Measurements from ENCODE around the gene TMEM220. TPM values are rescaled to one million over a fixed set of nuclear protein-coding genes. Genes with fewer than 3 reads are reported as not detected.

Gene TMEM220
- total and polyA plus RNA-seq, 7 experiments from 2014 or later: 0.65 to 8.4 (median 5.4) TPM

DNA sequence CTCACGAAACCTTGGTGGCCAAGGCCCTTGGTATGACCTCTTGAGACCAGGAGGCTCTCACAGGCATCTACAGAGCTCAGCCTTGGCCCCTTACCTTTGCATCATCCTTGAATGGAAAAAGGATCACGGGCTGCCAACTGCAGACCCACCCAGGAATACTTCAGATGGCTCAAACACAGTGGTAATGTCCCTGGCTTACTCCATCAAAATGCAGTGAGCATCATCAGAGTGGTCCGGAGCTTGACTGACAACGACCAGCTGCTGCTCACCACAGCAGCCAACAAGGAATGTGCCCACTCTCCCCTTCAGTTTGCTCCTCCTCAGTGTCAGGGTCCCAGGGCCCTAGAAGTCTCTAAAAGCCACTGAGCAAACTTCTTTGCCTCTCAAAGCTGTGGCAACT, 55.1 kb downstream of the TMEM220 start:
- Histone ChIP-seq H3K36me3 (ENCODE audit: control insufficient read depth in 2 of 3, insufficient read depth in 3 of 3, low read length in 3 of 3) (peaks cover 0 to 44% (median 12%) of the 10 kb centered on the region in 3 experiments), H3K27me3 (ENCODE audit: control insufficient read depth in 2 of 2, insufficient read depth in 2 of 2, low read length in 2 of 2) (no peaks in the 10 kb centered on the region), H3K4me1 (ENCODE audit: control insufficient read depth in 2 of 2, insufficient read depth in 2 of 2, low read length in 2 of 2) (no peaks in the 10 kb centered on the region), H3K9me3 (ENCODE audit: control insufficient read depth in 2 of 3, low read length in 3 of 3) (no peaks in the 10 kb centered on the region), H3K4me3 (ENCODE audit: low read length) (no peak overlapping the region), H3K27ac (ENCODE audit: low read depth, low read length) (no peak overlapping the region)
- intact Hi-C loops (cut with micrococcal nuclease): no loop called here
- Mint-ChIP-seq H3K4me1 (peaks cover 0 to 5% (median 0%) of the 10 kb centered on the region in 7 donors), H3K9me3 (no peaks in the 10 kb centered on the region), H3K27ac (peak overlapping the region in 1 of 9 donors; percentile 88), H3K4me3 (no peak overlapping the region), H3K27me3 (no peaks in the 10 kb centered on the region), H3K36me3 (peaks cover 0 to 30% (median 15%) of the 10 kb centered on the region in 5 donors)
- no peak for DNase-seq
- CTCF ChIA-PET: no interaction called here
- ATAC-seq: no peak
- POLR2A ChIA-PET: no interaction called here

- Histone ChIP-seq H3K36me3 (ENCODE audit: control insufficient read depth in 2 of 3, insufficient read depth in 3 of 3, low read length in 3 of 3) (peaks cover 0 to 32% (median 12%) of the 10 kb centered on the region in 3 experiments), H3K4me3 (ENCODE audit: low read length) (no peak overlapping the region), H3K27me3 (ENCODE audit: control insufficient read depth in 2 of 2, insufficient read depth in 2 of 2, low read length in 2 of 2) (no peaks in the 10 kb centered on the region), H3K27ac (ENCODE audit: low read depth, low read length) (no peak overlapping the region), H3K4me1 (ENCODE audit: control insufficient read depth in 2 of 2, insufficient read depth in 2 of 2, low read length in 2 of 2) (no peaks in the 10 kb centered on the region), H3K9me3 (ENCODE audit: control insufficient read depth in 2 of 3, low read length in 3 of 3) (no peaks in the 10 kb centered on the region)
- intact Hi-C loops (cut with micrococcal nuclease): no loop called here
- DNase-seq (no peak), ATAC-seq (no peak)
- Mint-ChIP-seq H3K27me3 (no peaks in the 10 kb centered on the region), H3K36me3 (peaks cover 0 to 23% (median 9%) of the 10 kb centered on the region in 5 donors), H3K27ac (no peak overlapping the region), H3K4me3 (no peak overlapping the region), H3K9me3 (no peaks in the 10 kb centered on the region), H3K4me1 (peaks cover 0 to 5% (median 0%) of the 10 kb centered on the region in 7 donors)
- POLR2A ChIA-PET: interaction anchor here (0.7 kb wide), 1 partner anchor 59 kb away, joined by 4 read pairs; no protein-coding TSS in a partner anchor
- CTCF ChIA-PET: interaction anchor here (0.6 kb wide), 1 partner anchor 87 kb away, joined by 4 read pairs; no protein-coding TSS in a partner anchor
Observed at GRCh38 chr17:10673312-10673711, 56.5 kb downstream of the TMEM220 start.

- no peaks in the 10 kb centered on the region for H3K27me3 Mint-ChIP-seq
- no peaks in the 10 kb centered on the region for H3K9me3 Mint-ChIP-seq
- Histone ChIP-seq H3K27me3 (ENCODE audit: control insufficient read depth in 2 of 2, insufficient read depth in 2 of 2, low read length in 2 of 2) (no peaks in the 10 kb centered on the region), H3K9me3 (ENCODE audit: control insufficient read depth in 2 of 3, low read length in 3 of 3) (no peaks in the 10 kb centered on the region), H3K27ac (ENCODE audit: low read depth, low read length) (no peak overlapping the region), H3K36me3 (ENCODE audit: control insufficient read depth in 2 of 3, insufficient read depth in 3 of 3, low read length in 3 of 3) (peaks cover 0 to 3% (median 0%) of the 10 kb centered on the region in 3 experiments), H3K4me3 (ENCODE audit: low read length) (no peak overlapping the region), H3K4me1 (ENCODE audit: control insufficient read depth in 2 of 2, insufficient read depth in 2 of 2, low read length in 2 of 2) (no peaks in the 10 kb centered on the region)
- POLR2A ChIA-PET: no interaction called here
- H3K27ac Mint-ChIP-seq: no peak overlapping the region
- H3K4me1 Mint-ChIP-seq: no peaks in the 10 kb centered on the region
- intact Hi-C loops (cut with micrococcal nuclease): no loop called here
- ATAC-seq: no peak
- no peak for DNase-seq
- CTCF ChIA-PET: no interaction called here
- H3K4me3 Mint-ChIP-seq: no peak overlapping the region
- peaks cover 0 to 20% (median 8%) of the 10 kb centered on the region in 5 donors for H3K36me3 Mint-ChIP-seq
Observed at GRCh38 chr17:10668775-10669174, 61.0 kb downstream of the TMEM220 start.

DNA sequence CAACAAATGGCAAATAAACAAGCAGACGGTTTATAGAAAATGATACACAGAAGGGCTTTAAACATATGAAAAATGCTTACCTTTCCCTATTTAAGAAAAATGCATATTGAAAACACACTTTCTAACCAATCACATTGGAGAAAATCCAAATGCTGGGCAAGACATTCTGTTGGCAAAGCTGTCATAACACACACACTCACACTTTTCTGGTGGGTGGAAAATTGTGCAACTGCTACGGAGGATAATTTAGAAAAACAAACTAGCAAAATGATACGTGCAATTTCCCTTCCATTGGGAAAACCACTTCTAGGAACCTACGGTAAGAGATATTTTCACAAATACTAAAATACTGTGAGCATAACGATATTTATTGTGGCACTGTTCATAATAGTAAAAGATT, 62.9 kb downstream of the TMEM220 start:
- H3K27ac Mint-ChIP-seq: no peak overlapping the region
- Histone ChIP-seq H3K4me1 (ENCODE audit: control insufficient read depth in 2 of 2, insufficient read depth in 2 of 2, low read length in 2 of 2) (no peaks in the 10 kb centered on the region), H3K27ac (ENCODE audit: low read depth, low read length) (no peak overlapping the region), H3K27me3 (ENCODE audit: control insufficient read depth in 2 of 2, insufficient read depth in 2 of 2, low read length in 2 of 2) (no peaks in the 10 kb centered on the region), H3K9me3 (ENCODE audit: control insufficient read depth in 2 of 3, low read length in 3 of 3) (no peaks in the 10 kb centered on the region), H3K36me3 (ENCODE audit: control insufficient read depth in 2 of 3, insufficient read depth in 3 of 3, low read length in 3 of 3) (no peaks in the 10 kb centered on the region), H3K4me3 (ENCODE audit: low read length) (no peak overlapping the region)
- H3K36me3 Mint-ChIP-seq: peaks cover 0 to 25% (median 9%) of the 10 kb centered on the region in 5 donors
- no peak overlapping the region for H3K4me3 Mint-ChIP-seq
- ATAC-seq (no peak), DNase-seq (no peak)
- ChIA-PET POLR2A (no interaction called here), CTCF (interaction anchor here (0.7 kb wide), 1 partner anchor 9 kb away, joined by 3 read pairs; no protein-coding TSS in a partner anchor)
- H3K4me1 Mint-ChIP-seq: no peaks in the 10 kb centered on the region
- no peaks in the 10 kb centered on the region for H3K9me3 Mint-ChIP-seq
- intact Hi-C loops (cut with micrococcal nuclease): no loop called here
- no peaks in the 10 kb centered on the region for H3K27me3 Mint-ChIP-seq

- Histone ChIP-seq H3K36me3 (ENCODE audit: control insufficient read depth in 2 of 3, insufficient read depth in 3 of 3, low read length in 3 of 3) (peaks cover 0 to 4% (median 0%) of the 10 kb centered on the region in 3 experiments), H3K4me3 (ENCODE audit: low read length) (no peak overlapping the region), H3K27ac (ENCODE audit: low read depth, low read length) (no peak overlapping the region), H3K4me1 (ENCODE audit: control insufficient read depth in 2 of 2, insufficient read depth in 2 of 2, low read length in 2 of 2) (no peaks in the 10 kb centered on the region), H3K27me3 (ENCODE audit: control insufficient read depth in 2 of 2, insufficient read depth in 2 of 2, low read length in 2 of 2) (no peaks in the 10 kb centered on the region), H3K9me3 (ENCODE audit: control insufficient read depth in 2 of 3, low read length in 3 of 3) (no peaks in the 10 kb centered on the region)
- Mint-ChIP-seq H3K27ac (peak overlapping the region in 2 of 9 donors; percentile 11 to 18), H3K4me1 (no peaks in the 10 kb centered on the region), H3K4me3 (no peak overlapping the region), H3K36me3 (peaks cover 0 to 35% (median 10%) of the 10 kb centered on the region in 5 donors), H3K27me3 (no peaks in the 10 kb centered on the region), H3K9me3 (no peaks in the 10 kb centered on the region)
- intact Hi-C loops (cut with micrococcal nuclease): no loop called here
- POLR2A ChIA-PET: no interaction called here
- CTCF ChIA-PET: interaction anchor here (1.1 kb wide), 1 partner anchor 34 kb away, joined by 3 read pairs; no protein-coding TSS in a partner anchor
- no peak for DNase-seq
- ATAC-seq: no peak
Observed at GRCh38 chr17:10664571-10664970, 65.3 kb downstream of the TMEM220 start.

Other genes with a start within 250 kb of the TMEM220 start
- gene MYH1, start 211.5 kb downstream of the TMEM220 start, total RNA-seq: not detected
- not detected for gene MYH1, start 211.5 kb downstream of the TMEM220 start, polyA plus RNA-seq
- gene MYH2, start 180.4 kb downstream of the TMEM220 start, total RNA-seq: not detected
- gene MYH2, start 180.4 kb downstream of the TMEM220 start, polyA plus RNA-seq: not detected
- 10 to 100 TPM in 2 of 5 experiments, 1 to 10 TPM in 3; 5.9 to 20.5 (median 7.6) TPM for gene MYH3, start 72.7 kb downstream of the TMEM220 start, total RNA-seq
- 1 to 10 TPM in 1 of 2 donors, under 1 TPM in 1; 0.38 to 1.8 TPM for gene MYH3, start 72.7 kb downstream of the TMEM220 start, polyA plus RNA-seq
- gene SCO1, start 32.5 kb downstream of the TMEM220 start, total RNA-seq: 10 to 100 TPM; 13.6 to 29.2 (median 26.7) TPM
- gene SCO1, start 32.5 kb downstream of the TMEM220 start, polyA plus RNA-seq: 10 to 100 TPM; 14.6 to 17.1 TPM
- gene ADPRM, start 32.4 kb downstream of the TMEM220 start, total RNA-seq: 10 to 100 TPM; 16.4 to 70.4 (median 32.1) TPM
- gene ADPRM, start 32.4 kb downstream of the TMEM220 start, polyA plus RNA-seq: 100 to 1,000 TPM; 116 to 120 TPM
- gene TMEM238L, start 74.1 kb upstream of the TMEM220 start, total RNA-seq: not detected
- gene TMEM238L, start 74.1 kb upstream of the TMEM220 start, polyA plus RNA-seq: not detected
- gene PIRT, start 108.1 kb upstream of the TMEM220 start, total RNA-seq: not detected
- gene PIRT, start 108.1 kb upstream of the TMEM220 start, polyA plus RNA-seq: not detected